Bronchial smooth muscle cell (primary cell): ENCODE results near the gene FZD4. TPM values are rescaled to one million over a fixed set of nuclear protein-coding genes. Genes with fewer than 3 reads are reported as not detected.

ENCODE experiments used
- total RNA-seq: library from RNA; depleted of rRNA; stranded (reverse); fragments of >200 nt; gene quantifications from 2 replicates; pipeline ENCODE4 v1.2.1, GENCODE V29; 2014

Gene FZD4
- total RNA-seq, result 30.6 and 33.6 TPM in 2 replicates

GRCh38 chr11:86955361-86956120 lies at the start of gene FZD4:
TSS of gene FZD4 (minus strand) at chr11:86955395. CDS start at chr11:86955085, 310 bp downstream.

Other genes starting within 250 kb of the FZD4 start
- 70.3 and 151 TPM in 2 replicates for gene PRSS23, start 154.9 kb downstream of the FZD4 start, total RNA-seq
- gene TMEM135, start 82.5 kb upstream of the FZD4 start, total RNA-seq, result 25.5 and 30.9 TPM in 2 replicates